Subcutaneous abdominal adipose tissue (tissue), 5 donors: ENCODE data around the gene FMR1NB.

ENCODE experiments used
- H3K27ac ChIP-seq: one replicate; pipeline ENCODE4 v1.7.0; 2013; ENCODE audit warnings: low read depth, mild to moderate bottlenecking, inconsistent platforms, low read length, moderate library complexity
- H3K27me3 ChIP-seq, 5 donors: one replicate each; pipeline ENCODE4 v1.7.0; 2013; ENCODE audit warnings: low read length in 5 of 5, inconsistent platforms in 1 of 5; ENCODE audit not compliant: control insufficient read depth in 5 of 5, insufficient read depth in 4 of 5
- H3K36me3 ChIP-seq, 5 donors: one replicate each; pipeline ENCODE4 v1.7.0; 2013; ENCODE audit warnings: low read length in 5 of 5; ENCODE audit not compliant: control insufficient read depth in 5 of 5, insufficient read depth in 5 of 5
- H3K4me1 ChIP-seq, 5 donors: one replicate each; pipeline ENCODE4 v1.7.0; 2013; ENCODE audit warnings: low read length in 5 of 5, mild to moderate bottlenecking in 3 of 5, moderate library complexity in 1 of 5; ENCODE audit not compliant: control insufficient read depth in 5 of 5, insufficient read depth in 5 of 5
- H3K4me3 ChIP-seq, 5 donors: one replicate each; pipeline ENCODE4 v1.7.0; 2013; ENCODE audit warnings: low read length in 5 of 5, low read depth in 1 of 5
- H3K9ac ChIP-seq, 5 donors: one replicate each; pipeline ENCODE4 v1.7.0; 2013; ENCODE audit warnings: low read length in 5 of 5, mild to moderate bottlenecking in 4 of 5, moderate library complexity in 3 of 5
- H3K9me3 ChIP-seq, 5 donors: one replicate each; pipeline ENCODE4 v1.7.0; 2013; ENCODE audit warnings: low read length in 5 of 5; ENCODE audit not compliant: control insufficient read depth in 5 of 5
- donor health status: healthy.
- donor health status: healthy.
- donor health status: healthy.
- donor health status: healthy.
- donor health status: healthy.

The FMR1NB gene

GRCh38 chrX:148067285-148067684 is 86.1 kb downstream of the FMR1NB start:
- peaks cover 0 to 6% (median 2%) of the 10 kb centered on the region in 5 donors for H3K9me3 ChIP-seq
- peaks cover 0 to 2% (median 0%) of the 10 kb centered on the region in 5 donors for H3K27me3 ChIP-seq
- no peak overlapping the region for H3K27ac ChIP-seq
- H3K36me3 ChIP-seq, result no peaks in the 10 kb centered on the region
- H3K4me1 ChIP-seq, result no peaks in the 10 kb centered on the region
- H3K4me3 ChIP-seq, result no peak overlapping the region
- H3K9ac ChIP-seq, result no peak overlapping the region

GRCh38 chrX:148069759-148070503 is 88.8 kb downstream of the FMR1NB start:
- no peaks in the 10 kb centered on the region for H3K4me1 ChIP-seq
- H3K27ac ChIP-seq, result no peak overlapping the region
- no peaks in the 10 kb centered on the region for H3K36me3 ChIP-seq
- no peak overlapping the region for H3K9ac ChIP-seq
- H3K9me3 ChIP-seq, result peaks cover 0 to 2% (median 0%) of the 10 kb centered on the region in 5 donors
- peaks cover 0 to 2% (median 0%) of the 10 kb centered on the region in 5 donors for H3K27me3 ChIP-seq
- no peak overlapping the region for H3K4me3 ChIP-seq

GRCh38 chrX:148070504-148070877 is 89.4 kb downstream of the FMR1NB start:
- no peaks in the 10 kb centered on the region for H3K4me1 ChIP-seq
- H3K36me3 ChIP-seq, result no peaks in the 10 kb centered on the region
- no peak overlapping the region for H3K27ac ChIP-seq
- H3K27me3 ChIP-seq, result peaks cover 0 to 2% (median 0%) of the 10 kb centered on the region in 5 donors
- no peak overlapping the region for H3K4me3 ChIP-seq
- H3K9ac ChIP-seq, result no peak overlapping the region
- peaks cover 0 to 2% (median 0%) of the 10 kb centered on the region in 5 donors for H3K9me3 ChIP-seq
